WTC11 (cell line): Measurements from ENCODE around the gene BCAS1.

Experiments
- CBFB ChIP-seq: sonication (generic); formaldehyde crosslinking; IDR thresholded peaks from 2 replicates; pipeline ENCODE4 v1.8.1; 2022; ENCODE audit warnings: mild to moderate bottlenecking, low read depth, missing genetic modification reagents
- CREB1 ChIP-seq: sonication (generic); formaldehyde crosslinking; IDR thresholded peaks from 2 replicates; pipeline ENCODE4 v1.8.0; 2023; ENCODE audit warnings: mild to moderate bottlenecking, missing genetic modification reagents
- JUN ChIP-seq: sonication (generic); formaldehyde crosslinking; IDR thresholded peaks from 2 replicates; pipeline ENCODE4 v1.8.0; 2023; ENCODE audit warnings: mild to moderate bottlenecking, missing genetic modification reagents
- KAT7 ChIP-seq: sonication (generic); formaldehyde crosslinking; IDR thresholded peaks from 2 replicates; pipeline ENCODE4 v1.8.1; 2023; ENCODE audit warnings: missing genetic modification reagents, mild to moderate bottlenecking, borderline replicate concordance
- TF ChIP-seq, protein P1 (sequence below): fragments of 200-600 bp; IDR thresholded peaks from 2 replicates; pipeline ENCODE4 v1.8.0; 2022; ENCODE audit warnings: antibody characterized with exemption
- TF ChIP-seq, protein P2 (sequence below): sonication (generic); formaldehyde crosslinking; IDR thresholded peaks from 2 replicates; pipeline ENCODE4 v1.8.1; 2023; ENCODE audit warnings: mild to moderate bottlenecking, missing genetic modification reagents, moderate library complexity
- TF ChIP-seq, protein P3 (sequence below): sonication (generic); formaldehyde crosslinking; IDR thresholded peaks from 2 replicates; pipeline ENCODE4 v1.8.0; 2022; ENCODE audit warnings: mild to moderate bottlenecking, missing genetic modification reagents
- TF ChIP-seq, protein P4 (sequence below): sonication (generic); formaldehyde crosslinking; conservative IDR thresholded peaks from 2 replicates; pipeline ENCODE4 v1.8.1; 2022; ENCODE audit warnings: mild to moderate bottlenecking, missing genetic modification reagents
- TF ChIP-seq, protein P5 (sequence below): sonication (generic); formaldehyde crosslinking; conservative IDR thresholded peaks from 2 replicates; pipeline ENCODE4 v1.8.1; 2023; ENCODE audit warnings: mild to moderate bottlenecking, low read depth, missing genetic modification reagents, moderate library complexity

DNA sequence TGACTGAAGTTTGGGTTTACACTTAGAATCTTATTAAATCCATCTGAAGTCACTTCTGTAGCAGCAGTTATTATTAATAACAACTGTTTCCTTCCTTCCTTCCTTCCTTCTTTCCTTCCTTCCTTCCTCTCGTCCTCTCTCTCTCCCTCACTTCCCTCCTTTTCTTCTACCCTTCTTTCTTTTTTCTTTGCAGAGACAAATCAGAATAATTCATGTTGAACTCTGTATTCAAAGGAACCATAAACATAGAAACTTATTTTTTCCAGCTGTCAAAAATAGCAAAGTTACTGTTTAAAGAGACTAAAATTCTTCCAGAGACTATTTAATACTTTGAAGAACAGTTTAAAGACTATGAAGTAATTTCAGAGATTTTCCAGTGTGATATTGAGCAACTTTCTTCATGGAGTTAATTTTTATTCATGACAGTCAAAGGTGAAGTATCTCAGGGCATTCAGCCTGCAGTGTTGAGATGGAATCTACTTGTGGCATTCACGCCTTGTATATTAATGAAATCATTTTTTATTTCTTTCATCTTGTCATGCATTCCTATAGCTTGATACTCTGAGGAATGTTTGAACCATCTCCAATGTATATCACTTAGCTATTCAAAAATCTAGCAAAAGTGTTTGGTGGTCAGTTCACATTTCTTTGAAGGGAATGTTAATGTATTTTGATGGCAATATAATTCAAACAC lies 109.7 kb downstream of the BCAS1 start:
- TF ChIP-seq, protein P1, sequence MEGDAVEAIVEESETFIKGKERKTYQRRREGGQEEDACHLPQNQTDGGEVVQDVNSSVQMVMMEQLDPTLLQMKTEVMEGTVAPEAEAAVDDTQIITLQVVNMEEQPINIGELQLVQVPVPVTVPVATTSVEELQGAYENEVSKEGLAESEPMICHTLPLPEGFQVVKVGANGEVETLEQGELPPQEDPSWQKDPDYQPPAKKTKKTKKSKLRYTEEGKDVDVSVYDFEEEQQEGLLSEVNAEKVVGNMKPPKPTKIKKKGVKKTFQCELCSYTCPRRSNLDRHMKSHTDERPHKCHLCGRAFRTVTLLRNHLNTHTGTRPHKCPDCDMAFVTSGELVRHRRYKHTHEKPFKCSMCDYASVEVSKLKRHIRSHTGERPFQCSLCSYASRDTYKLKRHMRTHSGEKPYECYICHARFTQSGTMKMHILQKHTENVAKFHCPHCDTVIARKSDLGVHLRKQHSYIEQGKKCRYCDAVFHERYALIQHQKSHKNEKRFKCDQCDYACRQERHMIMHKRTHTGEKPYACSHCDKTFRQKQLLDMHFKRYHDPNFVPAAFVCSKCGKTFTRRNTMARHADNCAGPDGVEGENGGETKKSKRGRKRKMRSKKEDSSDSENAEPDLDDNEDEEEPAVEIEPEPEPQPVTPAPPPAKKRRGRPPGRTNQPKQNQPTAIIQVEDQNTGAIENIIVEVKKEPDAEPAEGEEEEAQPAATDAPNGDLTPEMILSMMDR = no peak
- TF ChIP-seq, protein P2, sequence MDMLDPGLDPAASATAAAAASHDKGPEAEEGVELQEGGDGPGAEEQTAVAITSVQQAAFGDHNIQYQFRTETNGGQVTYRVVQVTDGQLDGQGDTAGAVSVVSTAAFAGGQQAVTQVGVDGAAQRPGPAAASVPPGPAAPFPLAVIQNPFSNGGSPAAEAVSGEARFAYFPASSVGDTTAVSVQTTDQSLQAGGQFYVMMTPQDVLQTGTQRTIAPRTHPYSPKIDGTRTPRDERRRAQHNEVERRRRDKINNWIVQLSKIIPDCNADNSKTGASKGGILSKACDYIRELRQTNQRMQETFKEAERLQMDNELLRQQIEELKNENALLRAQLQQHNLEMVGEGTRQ (CRISPR knock-in tag) = no peak
- TF ChIP-seq CBFB (CRISPR knock-in tag) (no peak), JUN (CRISPR knock-in tag) (no peak), CREB1 (CRISPR knock-in tag) (no peak), KAT7 (no peak)
- TF ChIP-seq, protein P3, sequence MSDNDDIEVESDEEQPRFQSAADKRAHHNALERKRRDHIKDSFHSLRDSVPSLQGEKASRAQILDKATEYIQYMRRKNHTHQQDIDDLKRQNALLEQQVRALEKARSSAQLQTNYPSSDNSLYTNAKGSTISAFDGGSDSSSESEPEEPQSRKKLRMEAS (CRISPR knock-in tag) = no peak
- TF ChIP-seq, protein P4, sequence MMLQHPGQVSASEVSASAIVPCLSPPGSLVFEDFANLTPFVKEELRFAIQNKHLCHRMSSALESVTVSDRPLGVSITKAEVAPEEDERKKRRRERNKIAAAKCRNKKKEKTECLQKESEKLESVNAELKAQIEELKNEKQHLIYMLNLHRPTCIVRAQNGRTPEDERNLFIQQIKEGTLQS (CRISPR knock-in tag) = no peak
- TF ChIP-seq, protein P5, sequence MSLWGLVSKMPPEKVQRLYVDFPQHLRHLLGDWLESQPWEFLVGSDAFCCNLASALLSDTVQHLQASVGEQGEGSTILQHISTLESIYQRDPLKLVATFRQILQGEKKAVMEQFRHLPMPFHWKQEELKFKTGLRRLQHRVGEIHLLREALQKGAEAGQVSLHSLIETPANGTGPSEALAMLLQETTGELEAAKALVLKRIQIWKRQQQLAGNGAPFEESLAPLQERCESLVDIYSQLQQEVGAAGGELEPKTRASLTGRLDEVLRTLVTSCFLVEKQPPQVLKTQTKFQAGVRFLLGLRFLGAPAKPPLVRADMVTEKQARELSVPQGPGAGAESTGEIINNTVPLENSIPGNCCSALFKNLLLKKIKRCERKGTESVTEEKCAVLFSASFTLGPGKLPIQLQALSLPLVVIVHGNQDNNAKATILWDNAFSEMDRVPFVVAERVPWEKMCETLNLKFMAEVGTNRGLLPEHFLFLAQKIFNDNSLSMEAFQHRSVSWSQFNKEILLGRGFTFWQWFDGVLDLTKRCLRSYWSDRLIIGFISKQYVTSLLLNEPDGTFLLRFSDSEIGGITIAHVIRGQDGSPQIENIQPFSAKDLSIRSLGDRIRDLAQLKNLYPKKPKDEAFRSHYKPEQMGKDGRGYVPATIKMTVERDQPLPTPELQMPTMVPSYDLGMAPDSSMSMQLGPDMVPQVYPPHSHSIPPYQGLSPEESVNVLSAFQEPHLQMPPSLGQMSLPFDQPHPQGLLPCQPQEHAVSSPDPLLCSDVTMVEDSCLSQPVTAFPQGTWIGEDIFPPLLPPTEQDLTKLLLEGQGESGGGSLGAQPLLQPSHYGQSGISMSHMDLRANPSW (CRISPR knock-in tag) = no peak
